Stimulated activated CD8-positive, alpha-beta memory T cell treated with anti-CD3 and anti-CD28 coated beads, Interleukin-7, amount 100 ng/mL, for 1 hour (primary cell): ENCODE measurements around the gene RFT1.

Source experiments
- DNase-seq, 2 donors: peaks; one replicate each; pipeline ENCODE4 v3.0.0-alpha.2; 2020; ENCODE audit warnings: low read depth in 2 of 2

The RFT1 gene

DNA sequence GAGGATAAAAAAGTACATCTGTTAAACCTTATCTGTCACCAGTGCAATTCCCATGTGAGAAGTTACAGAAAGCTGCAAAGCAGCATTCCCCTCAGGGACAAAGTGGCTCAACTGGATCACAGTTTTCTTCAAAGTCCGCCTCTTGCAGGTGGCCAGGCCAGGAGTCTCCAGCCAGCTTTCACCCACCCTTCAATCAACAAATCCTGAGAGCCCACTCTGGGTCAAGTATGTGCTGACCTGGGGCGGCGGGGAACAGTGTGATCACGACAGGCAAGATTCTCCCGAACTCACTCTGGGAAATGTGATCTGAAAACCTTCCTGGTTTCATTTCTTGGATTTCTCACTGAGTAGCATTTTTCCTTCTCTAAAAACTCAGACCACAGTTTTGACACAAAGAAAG, 39.2 kb downstream of the RFT1 start:
- DNase-seq: no peak

GRCh38 chr3:53089511-53089910, 40.7 kb downstream of the RFT1 start:
- no peak for DNase-seq

DNA sequence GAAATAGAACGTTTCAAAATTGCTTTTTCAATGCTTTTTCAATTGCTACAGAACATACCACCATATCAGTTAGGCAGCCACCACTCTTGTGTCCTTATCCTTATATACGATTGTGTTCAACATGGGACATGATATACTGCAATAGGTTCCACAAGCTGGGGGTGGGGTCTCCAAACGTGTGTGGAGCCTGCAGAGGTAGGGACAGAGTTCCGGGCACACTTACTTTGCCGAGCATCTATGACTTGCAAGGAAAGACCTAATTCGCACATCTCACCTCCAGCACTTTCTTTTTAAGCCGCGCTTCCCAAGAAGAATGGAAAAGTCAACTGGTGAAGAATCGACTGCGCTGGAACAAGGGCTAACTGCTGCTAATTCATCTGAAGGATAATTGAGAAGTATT, 44.8 kb downstream of the RFT1 start:
- DNase-seq: no peak

- DNase-seq: no peak
Measured at GRCh38 chr3:53084310-53085001, 45.8 kb downstream of the RFT1 start.

DNA sequence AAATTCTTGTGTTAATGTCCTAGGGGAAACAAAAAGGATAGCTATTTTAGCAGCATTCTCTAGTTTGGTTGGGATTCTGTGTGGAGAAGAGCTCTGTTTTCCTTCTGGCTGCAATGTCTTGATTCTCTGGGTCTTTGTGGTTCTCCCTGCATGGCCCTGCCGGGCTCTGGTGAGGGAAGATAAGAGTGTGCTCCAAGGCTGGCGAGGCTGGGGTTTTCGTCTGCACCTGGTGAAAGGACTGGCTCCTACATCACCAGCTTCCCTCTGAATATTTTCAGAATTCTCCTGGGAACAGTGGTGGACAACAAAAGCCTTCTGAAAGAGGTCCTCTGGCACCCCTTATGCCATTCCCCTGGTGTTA, 46.3 kb downstream of the RFT1 start:
- DNase-seq: no peak

DNA sequence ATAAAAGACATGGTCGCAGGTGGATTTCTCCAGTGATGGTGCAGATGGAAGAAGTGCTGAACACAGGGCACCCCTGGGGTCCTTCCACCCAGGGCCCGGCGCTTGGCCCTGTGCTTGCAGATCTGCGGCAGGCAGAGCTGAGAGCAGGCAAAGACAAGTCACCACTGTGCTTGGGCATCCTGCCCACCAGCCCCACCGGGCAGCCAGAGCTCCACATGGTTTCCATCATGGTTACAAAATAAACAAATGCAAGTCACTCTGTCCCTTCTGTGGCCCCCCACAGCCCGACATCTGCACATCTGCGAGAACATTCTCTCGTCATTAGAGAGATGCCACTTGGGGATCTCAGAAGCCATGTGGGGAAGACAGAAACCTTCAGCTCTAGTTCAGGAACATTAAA, 46.7 kb downstream of the RFT1 start:
- no peak for DNase-seq

DNA sequence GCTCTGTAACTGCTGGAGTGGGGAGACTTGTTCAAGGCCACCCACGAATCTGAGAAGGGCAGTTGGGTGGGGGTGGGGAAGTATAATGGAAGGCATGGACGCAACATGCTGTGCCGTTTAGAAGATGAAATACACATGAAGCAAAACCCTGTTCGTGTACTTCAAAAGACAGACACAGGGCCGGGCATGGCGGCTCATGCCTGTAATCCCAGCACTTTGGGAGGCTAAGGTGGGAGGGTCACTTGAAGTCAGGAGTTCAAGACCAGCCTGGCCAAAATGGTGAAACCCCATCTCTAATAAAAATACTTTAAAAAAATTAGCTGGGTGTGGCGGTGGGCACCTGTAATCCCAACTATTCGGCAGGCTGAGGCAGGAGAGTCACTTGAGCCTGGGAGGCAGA, 47.5 kb downstream of the RFT1 start:
- DNase-seq: no peak

GRCh38 chr3:53081318-53081717, 48.9 kb downstream of the RFT1 start:
- no peak for DNase-seq

DNA sequence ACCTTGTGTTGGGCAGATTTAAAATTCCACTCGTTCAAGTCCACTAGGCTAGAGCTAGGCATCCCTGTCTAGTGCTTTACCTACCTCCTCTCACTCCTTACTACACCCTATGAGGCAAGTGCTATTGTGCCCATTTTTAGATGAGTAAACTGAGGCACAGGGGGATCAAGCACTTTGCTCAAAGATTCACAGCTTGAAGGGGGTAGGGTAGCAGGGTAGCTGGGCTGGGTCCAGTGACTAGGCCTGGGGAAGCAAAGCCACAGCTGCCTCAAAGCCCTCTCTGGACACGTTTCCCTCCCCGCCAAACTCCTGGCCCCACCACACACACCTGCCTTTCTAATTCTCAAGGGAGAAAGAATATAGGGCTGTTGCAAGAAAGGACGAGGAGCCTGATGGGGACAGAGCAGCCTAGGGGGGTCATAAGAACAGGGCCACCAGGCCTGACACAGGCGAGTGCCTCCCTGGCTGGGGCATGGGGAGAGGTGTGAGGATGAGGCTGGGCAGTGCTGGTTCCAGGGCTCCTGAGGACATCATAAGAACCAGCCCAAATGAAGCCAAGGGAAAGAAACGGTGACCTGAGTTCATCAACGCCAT, 49.5 kb downstream of the RFT1 start:
- no peak for DNase-seq

DNA sequence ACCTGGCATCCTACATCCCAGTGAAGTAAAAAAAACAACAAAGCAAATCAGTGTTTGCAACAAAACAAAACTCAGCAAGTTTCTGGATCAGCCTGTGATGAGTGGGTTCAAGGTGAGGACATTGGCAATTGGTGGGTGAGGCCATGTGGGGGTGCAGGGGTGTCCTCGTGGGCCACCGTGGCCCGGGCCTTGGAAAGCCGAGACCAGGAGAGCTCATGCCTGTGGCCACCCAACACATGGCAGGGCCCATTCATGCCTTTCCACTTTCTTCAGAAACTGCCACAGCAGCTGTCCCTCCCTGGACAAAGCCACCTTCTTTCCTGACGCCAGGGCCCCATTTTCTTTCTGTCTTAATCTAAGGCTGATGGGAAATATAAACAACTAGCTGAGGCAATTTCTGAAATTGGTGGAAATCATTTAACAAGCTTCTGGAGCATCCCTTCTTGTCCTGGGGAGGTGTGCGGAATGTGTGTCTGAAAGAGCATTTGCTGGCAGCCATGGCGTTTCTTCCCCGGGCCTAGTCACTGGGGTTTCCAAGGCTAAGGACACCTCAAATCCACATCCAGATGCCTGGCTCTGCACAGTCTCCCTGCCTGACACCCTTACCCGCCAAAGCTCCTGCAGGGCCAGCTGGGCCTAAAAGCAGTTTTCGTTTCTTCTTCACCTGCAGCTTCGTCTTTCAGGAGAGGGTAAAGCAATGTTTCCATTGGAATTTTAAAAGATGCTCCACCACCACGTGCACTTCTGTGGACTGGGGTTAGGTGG, 50.3 kb downstream of the RFT1 start:
- DNase-seq: no peak

GRCh38 chr3:53079147-53079546, 51.1 kb downstream of the RFT1 start:
- DNase-seq: no peak

DNA sequence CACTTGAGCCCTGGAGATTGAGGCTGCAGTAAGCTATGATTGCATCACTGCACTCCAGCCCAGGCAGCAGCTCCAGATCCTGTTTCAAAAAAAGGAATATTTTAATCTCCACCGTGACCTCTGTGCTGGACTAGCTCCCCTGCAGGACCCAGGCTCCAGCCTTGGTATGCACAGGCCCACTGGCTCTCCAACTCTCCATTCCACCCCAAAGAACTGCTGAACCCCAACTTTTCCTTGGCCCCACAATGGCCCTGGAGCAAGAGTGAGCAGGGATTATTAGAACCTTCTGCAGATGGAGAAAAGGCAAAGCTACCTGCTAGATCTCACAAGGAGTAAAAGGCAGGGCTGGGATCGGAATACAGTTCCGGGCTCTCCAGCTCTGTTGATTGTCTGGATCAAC, 51.6 kb downstream of the RFT1 start:
- no peak for DNase-seq

DNA sequence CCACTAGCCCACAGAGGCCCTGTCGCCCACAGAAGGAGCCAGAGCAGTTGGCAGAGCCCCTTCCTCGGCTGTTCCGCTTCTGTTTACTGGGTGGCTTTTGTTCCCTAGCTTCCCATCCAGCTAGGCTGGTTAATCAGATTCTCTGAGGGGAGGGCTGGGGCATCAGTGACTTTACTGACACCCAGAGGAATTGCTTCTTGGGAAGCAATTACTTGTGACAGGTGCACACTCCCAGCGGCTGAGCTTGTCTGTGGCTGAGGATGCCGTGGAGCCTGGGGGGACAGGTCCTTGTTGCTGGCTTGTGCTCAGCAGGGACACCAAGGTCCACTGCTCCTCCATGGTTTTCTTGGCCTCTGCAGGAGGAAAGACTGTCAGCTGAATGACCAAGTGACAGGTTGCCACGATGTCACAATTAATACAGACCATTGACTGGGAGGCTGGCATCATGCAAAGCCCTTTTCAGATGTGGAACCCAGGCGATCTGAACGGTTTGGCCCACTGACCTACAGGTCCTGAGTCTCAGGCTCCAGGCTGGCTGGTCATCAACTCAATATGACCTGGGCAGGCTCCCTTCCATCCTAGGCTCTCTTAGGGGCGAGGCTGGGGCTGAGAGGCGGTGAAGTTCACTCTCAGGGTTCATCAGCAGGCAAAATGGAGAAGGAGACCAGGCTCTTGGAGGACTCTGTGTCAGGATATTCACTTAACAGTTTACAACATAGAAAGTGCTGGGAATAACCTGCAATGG, 52.6 kb downstream of the RFT1 start:
- DNase-seq: no peak

GRCh38 chr3:53075743-53076140, 54.5 kb downstream of the RFT1 start:
- DNase-seq: no peak

DNA sequence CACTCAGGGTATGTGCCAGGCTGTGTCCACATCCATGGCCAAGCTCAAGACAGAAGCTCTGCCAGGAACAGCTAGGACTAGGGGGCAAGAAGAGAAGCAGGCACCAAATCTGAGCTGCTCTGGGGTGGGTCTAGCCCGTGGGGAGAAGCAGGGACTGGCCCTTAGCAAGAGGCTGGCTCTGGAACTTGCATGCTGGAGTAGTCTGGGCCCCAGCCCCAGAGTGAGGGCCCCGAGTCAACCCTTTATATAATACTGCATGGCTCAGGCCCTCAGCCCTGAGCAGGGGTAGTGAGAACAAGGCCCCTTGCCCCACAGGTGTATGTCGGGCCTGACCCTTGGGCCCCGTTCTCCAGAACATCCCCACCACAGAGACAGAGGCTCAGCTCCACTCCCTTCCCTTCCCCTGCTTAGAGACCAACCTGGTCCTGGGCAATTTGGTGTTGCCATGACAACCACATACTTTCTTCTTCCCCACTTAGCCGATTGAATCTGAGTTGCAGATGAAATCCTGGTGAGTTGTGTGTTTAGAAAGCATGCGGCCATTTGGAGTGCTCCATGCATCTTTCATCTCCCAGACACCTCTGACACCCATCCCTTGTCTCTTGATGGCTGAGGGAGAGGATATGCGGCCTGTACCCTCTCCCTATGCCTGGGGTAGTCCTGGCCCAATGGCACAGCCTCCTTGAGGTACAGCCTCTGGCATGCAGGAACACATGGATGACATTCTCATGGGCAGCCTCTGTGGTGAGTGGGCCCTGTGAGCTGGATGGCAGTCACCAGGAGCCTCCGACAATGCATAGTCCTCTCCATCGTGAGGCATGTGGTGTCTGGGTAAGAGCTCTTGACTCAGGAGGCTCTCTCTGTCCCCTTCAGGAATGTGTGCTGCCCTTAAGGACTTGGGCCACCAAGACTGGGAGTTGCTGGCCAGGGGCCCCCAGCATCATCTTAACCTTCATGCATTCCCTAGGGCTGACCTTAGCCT, 55.2 kb downstream of the RFT1 start:
- no peak for DNase-seq

- DNase-seq: no peak
Measured at GRCh38 chr3:53074366-53074696, 55.9 kb downstream of the RFT1 start.

DNA sequence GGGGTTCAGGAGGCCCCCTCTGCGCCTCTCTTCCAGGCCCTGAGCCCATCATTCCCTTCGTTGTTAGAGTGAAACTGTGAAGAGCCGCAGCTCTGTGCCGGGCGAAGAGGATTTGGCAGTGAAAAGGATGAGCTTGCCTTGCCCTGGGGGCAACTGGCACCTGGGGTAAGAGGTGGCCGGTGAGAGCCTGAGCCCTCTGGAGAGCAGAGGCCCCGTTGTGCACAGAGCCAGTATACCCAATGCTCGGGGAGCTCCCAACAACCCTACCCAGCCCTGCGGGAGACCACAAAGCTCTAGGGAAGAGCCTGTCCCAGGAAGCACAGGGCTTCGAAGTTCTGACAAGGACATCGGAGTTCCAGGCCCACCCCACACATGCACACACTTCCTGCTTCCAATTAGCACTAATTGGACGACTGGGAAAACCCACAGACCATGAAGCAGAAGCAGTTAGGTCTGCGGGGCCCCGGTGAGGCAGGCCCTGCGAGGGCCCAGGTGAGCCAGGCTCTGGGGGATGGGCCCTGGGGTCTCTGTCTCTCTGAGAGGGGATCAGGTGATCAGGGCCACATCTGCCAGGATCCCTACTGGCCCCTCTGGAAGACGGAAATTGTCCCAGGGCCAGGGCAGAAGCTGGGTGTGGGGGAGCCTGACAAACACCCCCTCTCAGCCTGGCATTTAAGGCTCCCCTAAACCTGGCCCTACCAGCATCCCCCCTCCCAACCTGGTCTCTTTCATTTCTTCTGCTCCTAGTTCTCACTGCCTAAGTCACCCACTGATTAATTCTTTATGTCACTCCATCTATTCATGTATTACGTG, 56.5 kb downstream of the RFT1 start:
- no peak for DNase-seq

- peak; percentile 70 to 79 for DNase-seq
Measured at GRCh38 chr3:53072653-53073552, 57.3 kb downstream of the RFT1 start.

- no peak for DNase-seq
Measured at GRCh38 chr3:53071882-53072431, 58.3 kb downstream of the RFT1 start.
